Measurements from ENCODE around the gene TOR2A.
A peak's percentile ranks its signal among the peaks of the same experiment; 100 is the strongest.

The TOR2A gene

GRCh38 chr9:127694890-127695720 lies 40.0 kb downstream of the TOR2A start:
- no peak for DNase-seq

- DNase-seq, result no peak
Measured at GRCh38 chr9:127693697-127694096, 41.4 kb downstream of the TOR2A start.

- no peak for DNase-seq
Measured at GRCh38 chr9:127693143-127693542, 42.0 kb downstream of the TOR2A start.

GRCh38 chr9:127692071-127692470 lies 43.0 kb downstream of the TOR2A start:
- no peak for DNase-seq

- DNase-seq, result no peak
Measured at GRCh38 chr9:127690735-127691134, 44.4 kb downstream of the TOR2A start.

GRCh38 chr9:127689329-127690000 lies 45.6 kb downstream of the TOR2A start:
- DNase-seq, result no peak

GRCh38 chr9:127686461-127687393 lies 48.4 kb downstream of the TOR2A start:
- peak; percentile 72 for DNase-seq

GRCh38 chr9:127684576-127684975 lies 50.5 kb downstream of the TOR2A start:
- DNase-seq, result peak; percentile 96

- DNase-seq, result no peak
Measured at GRCh38 chr9:127683723-127684122, 51.4 kb downstream of the TOR2A start.

GRCh38 chr9:127682351-127683136 lies 52.5 kb downstream of the TOR2A start:
- DNase-seq, result no peak
